H1 (cell line): ENCODE data around the gene RBM10. TPM values are rescaled to one million over a fixed set of nuclear protein-coding genes. Genes with fewer than 3 reads are reported as not detected.

Experiments
- CTCF ChIA-PET: fragments of 300-600 bp; sonication (Branson Sonifier 250); formaldehyde crosslinking; loops from one replicate; lab custom pipeline; 2021; ENCODE audit not compliant: partially characterized antibody; lab: Charles Lee
- POLR2A ChIA-PET: fragments of 300-600 bp; sonication (Branson Sonifier 250); formaldehyde crosslinking; loops from one replicate; lab custom pipeline; 2021; ENCODE audit warnings: inconsistent platforms; ENCODE audit not compliant: partially characterized antibody; lab: Charles Lee
- DNase-seq, 2 experiments: peaks; one replicate each; pipeline versions ENCODE4 v3.0.0 to v3.0.0-alpha.2; 2010 to 2022; ENCODE audit warnings: low spot score in 2 of 2, low read depth in 1 of 2, mixed read lengths in 1 of 2
- FAIRE-seq: peaks from 2 replicates; lab custom pipeline; 2011; peaks lifted over from hg19 to GRCh38; lab: Jason Lieb, UNC
- H2AFZ ChIP-seq: 2 replicates; pipeline ENCODE4 v1.8.1; 2012; ENCODE audit warnings: low read length, inconsistent platforms
- H2AK5ac ChIP-seq: 2 replicates; pipeline ENCODE4 v1.6.1; 2013; ENCODE audit warnings: low read depth, low read length
- H2BK120ac ChIP-seq: replicated peaks from 2 replicates; pipeline ENCODE3; 2013; ENCODE audit warnings: low read depth, low read length, inconsistent platforms
- H2BK12ac ChIP-seq: 2 replicates; pipeline ENCODE4 v1.6.1; 2013; ENCODE audit warnings: low read depth, low read length
- H2BK15ac ChIP-seq: 2 replicates; pipeline ENCODE4 v1.6.1; 2013; ENCODE audit warnings: low read length
- H2BK20ac ChIP-seq: 2 replicates; pipeline ENCODE4 v1.6.1; 2013; ENCODE audit warnings: low read length
- H2BK5ac ChIP-seq: 2 replicates; pipeline ENCODE4 v1.6.1; 2013; ENCODE audit warnings: low read depth, low read length
- H3K14ac ChIP-seq: 2 replicates; pipeline ENCODE4 v1.6.1; 2013; ENCODE audit warnings: inconsistent platforms; ENCODE audit not compliant: insufficient read length
- H3K18ac ChIP-seq: 2 replicates; pipeline ENCODE4 v1.6.1; 2013; ENCODE audit warnings: low read length; ENCODE audit errors: extremely low read depth
- H3K23ac ChIP-seq: 2 replicates; pipeline ENCODE4 v1.6.1; 2013; ENCODE audit warnings: inconsistent platforms; ENCODE audit not compliant: insufficient read length
- H3K23me2 ChIP-seq: 2 replicates; pipeline ENCODE4 v1.6.1; 2013; ENCODE audit warnings: low read depth, low read length
- H3K27ac ChIP-seq: 2 replicates; pipeline ENCODE4 v1.6.1; 2011; ENCODE audit warnings: low read depth, low read length, inconsistent platforms
- H3K27me3 ChIP-seq, 4 experiments: replicated peaks in 1 of 4; 1 replicate in 1 of 4; 2 replicates in 3 of 4; pipeline versions ENCODE4 v1.6.1 to v1.8.1; 2011 to 2013; ENCODE audit warnings: low read length in 3 of 4, mild to moderate bottlenecking in 3 of 4, inconsistent platforms in 2 of 4, mixed read lengths in 2 of 4, moderate library complexity in 1 of 4; ENCODE audit not compliant: control insufficient read depth in 3 of 4, insufficient read depth in 3 of 4; ENCODE audit errors: extremely low read depth in 1 of 4
- H3K36me3 ChIP-seq, 4 experiments: 2 replicates each; pipeline versions ENCODE4 v1.6.1 to v1.8.1; 2011 to 2013; ENCODE audit warnings: mild to moderate bottlenecking in 4 of 4, low read length in 3 of 4, moderate library complexity in 2 of 4, control low read depth in 1 of 4, inconsistent platforms in 1 of 4; ENCODE audit not compliant: insufficient read depth in 4 of 4, control insufficient read depth in 2 of 4
- H3K4ac ChIP-seq: replicated peaks from 2 replicates; pipeline ENCODE3; 2013; ENCODE audit warnings: low read length, low read depth, mixed read lengths, inconsistent platforms; ENCODE audit not compliant: insufficient read length
- H3K4me1 ChIP-seq, 4 experiments: replicated peaks in 1 of 4; 1 replicate in 1 of 4; 2 replicates in 3 of 4; pipeline versions ENCODE4 v1.6.1 to v1.8.1; 2011 to 2013; ENCODE audit warnings: low read length in 3 of 4, inconsistent platforms in 2 of 4, mixed read lengths in 1 of 4; ENCODE audit not compliant: insufficient read depth in 4 of 4, control insufficient read depth in 3 of 4
- H3K4me2 ChIP-seq, 2 experiments: 2 replicates each; pipeline versions ENCODE4 v1.6.1 to v1.8.1; 2011 to 2013; ENCODE audit warnings: low read depth in 2 of 2, low read length in 2 of 2, control low read depth in 1 of 2, inconsistent platforms in 1 of 2, mild to moderate bottlenecking in 1 of 2; ENCODE audit not compliant: insufficient read depth in 1 of 2
- H3K4me3 ChIP-seq, 4 experiments: fragments of 200-600, 300-600 bp in 1 of 4; sonication (generic), shearing (Covaris generic), sonication (Bioruptor Twin) in 1 of 4; 2 replicates each; pipeline versions ENCODE4 v1.5.1 to v1.8.1; 2011 to 2016; ENCODE audit warnings: low read length in 4 of 4, low read depth in 3 of 4, control low read depth in 2 of 4, inconsistent platforms in 2 of 4, mild to moderate bottlenecking in 2 of 4, mixed read lengths in 1 of 4, moderate library complexity in 1 of 4; ENCODE audit not compliant: insufficient read depth in 2 of 4; ENCODE audit errors: extremely low read depth in 1 of 4
- H3K56ac ChIP-seq: replicated peaks from 2 replicates; pipeline ENCODE3; 2013; ENCODE audit warnings: low read depth, mild to moderate bottlenecking, mixed read lengths, low read length, inconsistent platforms; ENCODE audit not compliant: insufficient read length
- H3K79me1 ChIP-seq: 2 replicates; pipeline ENCODE4 v1.6.1; 2013; ENCODE audit warnings: low read depth, low read length, control low read depth
- H3K79me2 ChIP-seq, 2 experiments: 2 replicates each; pipeline versions ENCODE4 v1.6.1 to v1.8.1; 2012 to 2013; ENCODE audit warnings: low read length in 2 of 2, mild to moderate bottlenecking in 2 of 2, inconsistent platforms in 1 of 2; ENCODE audit not compliant: insufficient read depth in 2 of 2, control insufficient read depth in 1 of 2
- H3K9ac ChIP-seq, 4 experiments: replicated peaks in 1 of 4; 1 replicate in 1 of 4; 2 replicates in 3 of 4; pipeline versions ENCODE4 v1.6.1 to v1.8.1; 2011 to 2013; ENCODE audit warnings: low read depth in 3 of 4, low read length in 3 of 4, control low read depth in 2 of 4, mild to moderate bottlenecking in 2 of 4, moderate library complexity in 2 of 4, inconsistent platforms in 1 of 4; ENCODE audit errors: extremely low read depth in 1 of 4
- H3K9me3 ChIP-seq, 2 experiments: 2 replicates each; pipeline versions ENCODE4 v1.6.1 to v1.8.1; 2012 to 2013; ENCODE audit warnings: mild to moderate bottlenecking in 2 of 2, moderate library complexity in 2 of 2, control low read depth in 1 of 2, inconsistent platforms in 1 of 2, low read depth in 1 of 2, low read length in 1 of 2, mixed read lengths in 1 of 2; ENCODE audit not compliant: insufficient read depth in 2 of 2
- H4K20me1 ChIP-seq, 2 experiments: replicated peaks in 1 of 2; 2 replicates each; pipeline versions ENCODE3 to v1.8.1; 2011 to 2013; ENCODE audit warnings: inconsistent platforms in 2 of 2, low read length in 2 of 2, mild to moderate bottlenecking in 1 of 2; ENCODE audit not compliant: insufficient read depth in 2 of 2, control insufficient read depth in 1 of 2
- H4K5ac ChIP-seq: 2 replicates; pipeline ENCODE4 v1.6.1; 2013; ENCODE audit warnings: low read length, low read depth, mixed read lengths, inconsistent platforms; ENCODE audit not compliant: insufficient read length
- H4K8ac ChIP-seq: 2 replicates; pipeline ENCODE4 v1.8.0; 2013; ENCODE audit warnings: mild to moderate bottlenecking, moderate library complexity, low read length, inconsistent platforms; ENCODE audit not compliant: insufficient read depth; ENCODE audit errors: extremely low read depth
- H4K91ac ChIP-seq: replicated peaks from 2 replicates; pipeline ENCODE3; 2013; ENCODE audit warnings: low read length, mixed read lengths, inconsistent platforms; ENCODE audit not compliant: insufficient read length
- ASH2L ChIP-seq: fragments of 200-600, 300-600 bp; sonication (generic); IDR thresholded peaks from one replicate; pipeline ENCODE4 v1.7.1; 2017; ENCODE audit warnings: low read length
- CEBPB ChIP-seq: IDR thresholded peaks from 2 replicates; pipeline ENCODE4 v1.6.1; 2012; ENCODE audit warnings: low read depth, low read length
- CHD2 ChIP-seq: IDR thresholded peaks from 2 replicates; pipeline ENCODE4 v1.6.1; 2012; ENCODE audit warnings: low read length, improper control_type of control experiment
- CTBP2 ChIP-seq: IDR thresholded peaks from 2 replicates; pipeline ENCODE4 v1.7.0; 2011; ENCODE audit warnings: borderline replicate concordance, mild to moderate bottlenecking, moderate library complexity, mixed read lengths, low read length; ENCODE audit not compliant: insufficient read depth, insufficient read length
- HDAC2 ChIP-seq, 2 experiments: fragments of 300-600 bp in 1 of 2; sonication (generic) in 1 of 2; IDR thresholded peaks; 2 replicates each; pipeline ENCODE4 v1.6.1; 2011 to 2012; ENCODE audit warnings: low read depth in 2 of 2, low read length in 2 of 2, mild to moderate bottlenecking in 2 of 2, moderate library complexity in 2 of 2, borderline replicate concordance in 1 of 2, inconsistent platforms in 1 of 2
- ZNF274 ChIP-seq: IDR thresholded peaks from 2 replicates; pipeline ENCODE4 v1.7.0; 2012; ENCODE audit warnings: low read length, borderline replicate concordance; ENCODE audit errors: extremely low read depth
- WGBS, 2 experiments: shearing (Covaris generic) in 1 of 2; methylation state at CpG; one replicate each; pipeline versions ENCODE4 v1.1.6 to v1.1.7; 2013 to 2015; ENCODE audit warnings: low lambda C conversion rate in 2 of 2, mixed read lengths in 2 of 2, inconsistent platforms in 1 of 2, low coverage in 1 of 2, missing lambda C conversion rate in 1 of 2; ENCODE audit not compliant: insufficient replicate concordance in 2 of 2, insufficient coverage in 1 of 2, insufficient read length in 1 of 2; ENCODE audit errors: extremely low coverage in 1 of 2, missing lambda C conversion rate in 1 of 2; 5-methylcytosine and 5-hydroxymethylcytosine counted together
- polyA plus RNA-seq, 7 experiments: library from polyadenylated mRNA; depleted of rRNA in 3 of 7; stranded (reverse) in 5 of 7; unstranded in 2 of 7; fragments of >200 nt in 5 of 7; fragments of 200-250 nt in 2 of 7; gene quantifications; 1 replicate in 5 of 7; 2 replicates in 1 of 7; 4 replicates in 1 of 7; pipeline versions ENCODE4 v1.2.1 to v1.2.3, GENCODE V29; 2011 to 2013; ENCODE audit warnings: missing spikeins in 2 of 7, mixed read lengths in 2 of 7
- total RNA-seq: library from RNA; stranded (reverse); fragmentation: NEBNext Ultra II Directional; extraction: Animal tissue kit (Norgen Biotek cat#: 25700); gene quantifications from 2 replicates; pipeline ENCODE4 v1.2.1, GENCODE V29; 2021

RBM10 gene
- total and polyA plus RNA-seq, 2 of the 8 experiments (the other 6 are each of a cell fraction or from before 2014, with no cell fraction given): 35.7 to 64.0 TPM

DNA sequence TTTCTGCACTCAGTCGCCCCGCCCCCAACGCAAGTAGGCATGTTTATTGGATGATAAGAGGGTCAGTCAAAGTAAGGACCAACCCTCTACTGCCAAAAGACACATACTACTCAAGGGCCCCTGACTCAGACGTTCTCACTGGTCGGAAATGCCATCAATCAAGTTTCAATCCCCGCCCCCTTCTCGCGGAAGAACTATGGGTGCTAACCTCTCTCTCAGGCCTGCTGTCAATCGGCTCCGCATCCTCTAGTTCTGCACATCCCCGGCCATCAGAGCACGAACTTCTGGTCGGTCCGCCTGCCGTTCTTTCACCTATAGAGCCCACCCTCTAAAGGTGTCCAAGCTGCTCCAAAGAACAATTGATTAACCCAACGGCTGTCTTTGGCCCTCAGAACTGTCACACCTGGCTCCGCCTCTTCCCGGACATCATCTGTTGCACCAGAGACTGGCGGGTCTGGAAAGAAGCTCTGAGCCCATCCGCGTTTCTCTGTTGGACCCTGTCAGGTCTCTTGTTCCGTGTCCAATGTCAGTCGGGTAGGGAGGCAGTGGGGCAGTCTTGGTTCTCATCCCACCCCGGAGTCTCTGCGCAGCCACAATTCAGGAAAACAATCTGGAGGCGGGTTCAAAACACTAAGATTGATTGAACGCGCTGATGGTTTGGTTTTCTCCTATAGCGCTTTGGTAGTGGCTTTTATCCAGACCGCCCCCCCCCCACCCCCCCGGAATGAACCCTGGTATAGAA lies 15.7 kb upstream of the RBM10 start:
- Histone ChIP-seq H2BK12ac (no peak overlapping the region), H4K91ac (no peak overlapping the region), H4K5ac (no peak overlapping the region), H3K4ac (no peak overlapping the region), H2BK20ac (no peak overlapping the region), H2AK5ac (no peak overlapping the region), H3K79me1 (no peaks in the 10 kb centered on the region), H3K36me3 (no peaks in the 10 kb centered on the region), H3K27me3 (no peaks in the 10 kb centered on the region), H3K4me2 (peak overlapping the region; percentile 67 to 71), H3K27ac (no peak overlapping the region), H3K23ac (no peak overlapping the region), H2BK5ac (no peak overlapping the region), H3K23me2 (no peaks in the 10 kb centered on the region), H2AFZ (peak overlapping the region; percentile 88; the same call in 1 of the 2 replicates), H3K4me3 (peak overlapping the region; percentile 52 to 72 (median 61)), H3K4me1 (no peaks in the 10 kb centered on the region), H3K56ac (no peak overlapping the region), H2BK15ac (no peak overlapping the region), H3K18ac (no peak overlapping the region), H2BK120ac (no peak overlapping the region), H3K9ac (peak overlapping the region in 1 of 4 experiments; percentile 77; a peak in 1 of 7 replicates), H4K20me1 (no peaks in the 10 kb centered on the region), H3K9me3 (no peaks in the 10 kb centered on the region), H3K14ac (no peak overlapping the region), H4K8ac (no peak overlapping the region), H3K79me2 (no peaks in the 10 kb centered on the region)
- ChIA-PET CTCF (no interaction called here), POLR2A (interaction anchor here (0.9 to 4.2 kb wide), 4 partner anchors 10 to 55 kb away, joined by 3 to 28 read pairs (median 4); partner anchors contain the start of genes NDUFB11 and RBM10)
- DNase-seq (peak; percentile 76 to 93), FAIRE-seq (peak; percentile 78)
- 3% methylated on average over 26 of the region's 31 CpGs; no CpG with 5 or more reads in 1 of the 2 experiments for WGBS, 2 experiments
- TF ChIP-seq ASH2L (no peak), HDAC2 (IDR thresholded peaks at IDR 0.05; ENCODE audit: borderline replicate concordance in 1 of 2, low read depth in 2 of 2, low read length in 2 of 2) (peak in 1 of 2 experiments; percentile 44; a peak in 1 of 4 replicates), CTBP2 (no peak), CHD2 (peak; percentile 93), CEBPB (no peak), ZNF274 (no peak)
